Lower lobe of right lung (tissue), 2 donors: Measurements from ENCODE around the gene HIRIP3. TPM values are rescaled to one million over a fixed set of nuclear protein-coding genes. Genes with fewer than 3 reads are reported as not detected.

Experiments
- ATAC-seq, 2 donors: fragments of 200-7000 bp; cut with Tn5 transposase; one replicate each; pipeline ENCODE4 v1.9.1; 2020 to 2022; ENCODE audit warnings: mild to moderate bottlenecking in 2 of 2, moderate library complexity in 2 of 2
- DNase-seq: peaks from one replicate; pipeline ENCODE4 v3.0.0-alpha.2; 2020
- H3K27ac ChIP-seq: fragments of 200-600 bp; one replicate; pipeline ENCODE4 v1.8.0; 2022
- H3K27me3 ChIP-seq: fragments of 200-600 bp; one replicate; pipeline ENCODE4 v1.8.0; 2022; ENCODE audit warnings: low read depth
- H3K36me3 ChIP-seq: fragments of 200-600 bp; one replicate; pipeline ENCODE4 v1.8.0; 2022; ENCODE audit warnings: mild to moderate bottlenecking
- H3K4me1 ChIP-seq: fragments of 200-600 bp; one replicate; pipeline ENCODE4 v1.8.0; 2022
- H3K4me3 ChIP-seq: fragments of 200-600 bp; one replicate; pipeline ENCODE4 v1.8.0; 2022; ENCODE audit warnings: mild to moderate bottlenecking
- H3K9me3 ChIP-seq: fragments of 200-600 bp; one replicate; pipeline ENCODE4 v1.8.0; 2022
- intact Hi-C: fragments of 100-400 bp; cut with DNase I; formaldehyde crosslinking; loops from one replicate; pipeline ENCODE4 v1.11.0; 2022
- total RNA-seq: library from RNA; stranded (reverse); fragmentation: NEBNext Ultra II Directional; extraction: Animal tissue kit (Norgen Biotek cat#: 25700); gene quantifications from one replicate; pipeline ENCODE4 v1.2.1, GENCODE V29; 2021
- TF ChIP-seq, protein P1 (sequence below): fragments of 200-600 bp; IDR thresholded peaks from one replicate; pipeline ENCODE4 v1.8.0; 2022; ENCODE audit warnings: antibody characterized with exemption, mild to moderate bottlenecking
- donor health status: DM: no; HTN: yes; CAD: no; lungs with severe emphysema.

HIRIP3 gene
- total RNA-seq, 1 donor from 2014 or later = 22.1 TPM

DNA sequence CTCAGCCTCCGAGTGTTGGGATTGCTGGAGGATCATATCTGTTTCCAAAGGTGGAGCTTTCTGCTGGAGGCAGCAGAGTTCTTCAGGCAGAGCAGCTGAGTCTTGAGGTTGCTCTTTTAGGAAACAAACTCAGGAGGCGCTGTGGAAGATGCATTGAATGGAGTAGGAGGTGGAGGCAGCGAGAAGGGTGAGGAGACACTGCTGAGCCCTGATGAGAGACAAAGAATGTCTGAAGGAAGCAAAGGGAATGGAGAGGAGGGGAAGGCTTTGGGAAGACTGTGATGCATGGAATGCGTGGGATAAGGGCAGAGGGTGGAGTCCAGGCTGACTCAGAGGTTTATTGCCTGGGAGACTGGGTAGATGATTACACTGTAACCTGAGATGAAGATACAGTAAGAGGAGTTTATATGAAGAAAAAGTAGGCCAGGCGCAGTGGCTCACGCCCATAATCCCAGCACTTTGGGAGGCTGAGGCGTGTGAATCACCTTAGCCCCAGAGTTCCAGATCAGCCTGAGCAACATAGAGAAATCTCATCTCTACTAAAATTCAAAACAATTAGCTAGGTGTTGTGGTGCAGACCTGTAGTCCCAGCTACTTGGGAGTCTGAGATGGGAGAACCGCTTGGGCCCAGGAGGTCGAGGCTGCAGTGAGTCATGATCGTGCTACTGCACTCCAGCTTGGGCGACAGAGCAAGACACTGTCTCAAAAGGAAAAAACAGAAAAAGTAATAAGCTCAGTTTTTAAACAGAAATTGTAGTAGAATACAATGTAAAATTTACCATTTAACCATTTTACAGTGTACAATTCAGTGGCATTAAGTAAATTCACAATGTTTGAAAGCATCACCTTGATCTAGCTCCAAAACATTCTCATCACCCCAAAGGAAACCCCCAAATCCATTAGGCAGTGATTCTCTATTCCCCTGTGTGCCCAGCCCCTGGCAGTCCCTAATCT lies 51.3 kb downstream of the HIRIP3 start:
- TF ChIP-seq, protein P1, sequence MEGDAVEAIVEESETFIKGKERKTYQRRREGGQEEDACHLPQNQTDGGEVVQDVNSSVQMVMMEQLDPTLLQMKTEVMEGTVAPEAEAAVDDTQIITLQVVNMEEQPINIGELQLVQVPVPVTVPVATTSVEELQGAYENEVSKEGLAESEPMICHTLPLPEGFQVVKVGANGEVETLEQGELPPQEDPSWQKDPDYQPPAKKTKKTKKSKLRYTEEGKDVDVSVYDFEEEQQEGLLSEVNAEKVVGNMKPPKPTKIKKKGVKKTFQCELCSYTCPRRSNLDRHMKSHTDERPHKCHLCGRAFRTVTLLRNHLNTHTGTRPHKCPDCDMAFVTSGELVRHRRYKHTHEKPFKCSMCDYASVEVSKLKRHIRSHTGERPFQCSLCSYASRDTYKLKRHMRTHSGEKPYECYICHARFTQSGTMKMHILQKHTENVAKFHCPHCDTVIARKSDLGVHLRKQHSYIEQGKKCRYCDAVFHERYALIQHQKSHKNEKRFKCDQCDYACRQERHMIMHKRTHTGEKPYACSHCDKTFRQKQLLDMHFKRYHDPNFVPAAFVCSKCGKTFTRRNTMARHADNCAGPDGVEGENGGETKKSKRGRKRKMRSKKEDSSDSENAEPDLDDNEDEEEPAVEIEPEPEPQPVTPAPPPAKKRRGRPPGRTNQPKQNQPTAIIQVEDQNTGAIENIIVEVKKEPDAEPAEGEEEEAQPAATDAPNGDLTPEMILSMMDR = peak; percentile 7
- Histone ChIP-seq H3K9me3 (no peaks in the 10 kb centered on the region), H3K4me1 (no peaks in the 10 kb centered on the region), H3K36me3 (no peaks in the 10 kb centered on the region), H3K27ac (no peak overlapping the region), H3K4me3 (no peak overlapping the region), H3K27me3 (no peaks in the 10 kb centered on the region)
- intact Hi-C loops = no loop called here
- ATAC-seq = peak; percentile 91
- DNase-seq = no peak

Other genes with a start within 250 kb of the HIRIP3 start
- 11.2 TPM for gene C16orf54, start 249.6 kb downstream of the HIRIP3 start, total RNA-seq
- not detected for gene ZG16, start 217.4 kb downstream of the HIRIP3 start, total RNA-seq
- 21.8 TPM for gene KIF22, start 204.9 kb downstream of the HIRIP3 start, total RNA-seq
- 169 TPM for gene MAZ, start 189.1 kb downstream of the HIRIP3 start, total RNA-seq
- 3.2 TPM for gene PRRT2, start 183.4 kb downstream of the HIRIP3 start, total RNA-seq
- gene PAGR1, start 179.5 kb downstream of the HIRIP3 start, total RNA-seq = 18.1 TPM
- gene MVP, start 175.2 kb downstream of the HIRIP3 start, total RNA-seq = 248 TPM
- gene CDIPT, start 132.4 kb downstream of the HIRIP3 start, total RNA-seq = 75.4 TPM
- 10.7 TPM for gene SEZ6L2, start 96.1 kb downstream of the HIRIP3 start, total RNA-seq
- 1.6 TPM for gene ASPHD1, start 95.1 kb downstream of the HIRIP3 start, total RNA-seq
- gene KCTD13, start 69.4 kb downstream of the HIRIP3 start, total RNA-seq = 22.3 TPM
- 148 TPM for gene TMEM219, start 33.5 kb downstream of the HIRIP3 start, total RNA-seq
- gene TAOK2, start 21.7 kb downstream of the HIRIP3 start, total RNA-seq = 66.2 TPM
- gene INO80E, start 624 bp upstream of the HIRIP3 start, total RNA-seq = 58.4 TPM
- gene DOC2A, start 15.4 kb upstream of the HIRIP3 start, total RNA-seq = 6.4 TPM
- not detected for gene C16orf92, start 27.6 kb upstream of the HIRIP3 start, total RNA-seq
- not detected for gene TLCD3B, start 35.7 kb upstream of the HIRIP3 start, total RNA-seq
- gene ALDOA, start 70.1 kb upstream of the HIRIP3 start, total RNA-seq = 733 TPM
- gene PPP4C, start 80.4 kb upstream of the HIRIP3 start, total RNA-seq = 68.9 TPM
- 1.6 TPM for gene TBX6, start 96.3 kb upstream of the HIRIP3 start, total RNA-seq
- gene YPEL3, start 100.6 kb upstream of the HIRIP3 start, total RNA-seq = 113 TPM
- gene GDPD3, start 117.9 kb upstream of the HIRIP3 start, total RNA-seq = 14.4 TPM
- gene MAPK3, start 127.6 kb upstream of the HIRIP3 start, total RNA-seq = 84.6 TPM
- gene CORO1A, start 188.0 kb upstream of the HIRIP3 start, total RNA-seq = 76.3 TPM
- gene BOLA2B, start 198.0 kb upstream of the HIRIP3 start, total RNA-seq = 51.7 TPM
- gene SLX1A, start 198.3 kb upstream of the HIRIP3 start, total RNA-seq = 28.6 TPM
- 23.1 TPM for gene SULT1A3, start 203.6 kb upstream of the HIRIP3 start, total RNA-seq